Lower lobe of right lung (tissue), 2 donors: ENCODE data around the gene EEF1E1. TPM values are rescaled to one million over a fixed set of nuclear protein-coding genes. Genes with fewer than 3 reads are reported as not detected.

ENCODE experiments used
- ATAC-seq, 2 donors: fragments of 200-7000 bp; cut with Tn5 transposase; one replicate each; pipeline ENCODE4 v1.9.1; 2020 to 2022; ENCODE audit warnings: mild to moderate bottlenecking in 2 of 2, moderate library complexity in 2 of 2
- DNase-seq: peaks from one replicate; pipeline ENCODE4 v3.0.0-alpha.2; 2020
- H3K27ac ChIP-seq: fragments of 200-600 bp; one replicate; pipeline ENCODE4 v1.8.0; 2022
- H3K27me3 ChIP-seq: fragments of 200-600 bp; one replicate; pipeline ENCODE4 v1.8.0; 2022; ENCODE audit warnings: low read depth
- H3K36me3 ChIP-seq: fragments of 200-600 bp; one replicate; pipeline ENCODE4 v1.8.0; 2022; ENCODE audit warnings: mild to moderate bottlenecking
- H3K4me1 ChIP-seq: fragments of 200-600 bp; one replicate; pipeline ENCODE4 v1.8.0; 2022
- H3K4me3 ChIP-seq: fragments of 200-600 bp; one replicate; pipeline ENCODE4 v1.8.0; 2022; ENCODE audit warnings: mild to moderate bottlenecking
- H3K9me3 ChIP-seq: fragments of 200-600 bp; one replicate; pipeline ENCODE4 v1.8.0; 2022
- CTCF ChIP-seq: fragments of 200-600 bp; IDR thresholded peaks from one replicate; pipeline ENCODE4 v1.8.0; 2022; ENCODE audit warnings: antibody characterized with exemption, mild to moderate bottlenecking
- intact Hi-C: fragments of 100-400 bp; cut with DNase I; formaldehyde crosslinking; loops from one replicate; pipeline ENCODE4 v1.11.0; 2022
- total RNA-seq: library from RNA; stranded (reverse); fragmentation: NEBNext Ultra II Directional; extraction: Animal tissue kit (Norgen Biotek cat#: 25700); gene quantifications from one replicate; pipeline ENCODE4 v1.2.1, GENCODE V29; 2021
- donor health status: DM: no; HTN: yes; CAD: no; lungs with severe emphysema.

EEF1E1 gene
- total RNA-seq, 1 donor from 2014 or later, result 16.7 TPM

- Histone ChIP-seq H3K4me3 (no peak overlapping the region), H3K27ac (peak overlapping the region; percentile 50), H3K36me3 (peaks cover 2% of the 10 kb centered on the region), H3K9me3 (no peaks in the 10 kb centered on the region), H3K27me3 (no peaks in the 10 kb centered on the region), H3K4me1 (peaks cover 32% of the 10 kb centered on the region)
- intact Hi-C loops, result no loop called here
- DNase-seq (no peak), ATAC-seq (no peak)
- TF ChIP-seq CTCF, result no peak
These were observed 19.8 kb downstream of the EEF1E1 start for GRCh38 chr6:8082572-8082953.

- no peak for DNase-seq
- Histone ChIP-seq H3K36me3 (no peaks in the 10 kb centered on the region), H3K27ac (no peak overlapping the region), H3K9me3 (no peaks in the 10 kb centered on the region), H3K27me3 (no peaks in the 10 kb centered on the region), H3K4me1 (peaks cover 32% of the 10 kb centered on the region), H3K4me3 (no peak overlapping the region)
- no peak for TF ChIP-seq CTCF
- intact Hi-C loops, result no loop called here
- ATAC-seq, result peak; percentile 65 to 73
These were observed 21.8 kb downstream of the EEF1E1 start for GRCh38 chr6:8080362-8081151.

- Histone ChIP-seq H3K9me3 (no peaks in the 10 kb centered on the region), H3K27me3 (no peaks in the 10 kb centered on the region), H3K36me3 (no peaks in the 10 kb centered on the region), H3K27ac (no peak overlapping the region), H3K4me3 (no peak overlapping the region), H3K4me1 (peaks cover 27% of the 10 kb centered on the region)
- TF ChIP-seq CTCF, result no peak
- intact Hi-C loops, result no loop called here
- DNase-seq, result no peak
- no peak for ATAC-seq
These were observed 23.2 kb downstream of the EEF1E1 start for GRCh38 chr6:8079126-8079525.

GRCh38 chr6:8077991-8078390 is 24.4 kb downstream of the EEF1E1 start:
- no peak for ATAC-seq

GRCh38 chr6:8075704-8076103 is 26.6 kb downstream of the EEF1E1 start:
- ATAC-seq (no peak), DNase-seq (no peak)
- no peaks in the 10 kb centered on the region for H3K27me3 ChIP-seq
- H3K4me3 ChIP-seq, result no peak overlapping the region
- no peak overlapping the region for H3K27ac ChIP-seq
- no peaks in the 10 kb centered on the region for H3K36me3 ChIP-seq
- intact Hi-C loops, result no loop called here
- H3K4me1 ChIP-seq, result peaks cover 8% of the 10 kb centered on the region
- H3K9me3 ChIP-seq, result no peaks in the 10 kb centered on the region
- TF ChIP-seq CTCF, result no peak

More at GRCh38 chr6:8077991-8078390, 24.4 kb downstream of the EEF1E1 start:
- DNase-seq, result no peak
- Histone ChIP-seq H3K4me3 (no peak overlapping the region), H3K27ac (no peak overlapping the region), H3K36me3 (no peaks in the 10 kb centered on the region), H3K27me3 (no peaks in the 10 kb centered on the region), H3K9me3 (no peaks in the 10 kb centered on the region), H3K4me1 (peaks cover 16% of the 10 kb centered on the region)
- no peak for TF ChIP-seq CTCF
- intact Hi-C loops, result no loop called here
